Aorta (tissue), 5 donors: ENCODE data around the gene POLR3F. TPM values are rescaled to one million over a fixed set of nuclear protein-coding genes. Genes with fewer than 3 reads are reported as not detected.
"Not testable (repeated sequence)": the region's sequence is repeated elsewhere in the genome, so short reads cannot be mapped to it uniquely, and the experiment has no call there.

Experiments
- ATAC-seq: fragments of 200-7000 bp; cut with Tn5 transposase; one replicate; pipeline ENCODE4 v1.9.1; 2022; ENCODE audit warnings: moderate library complexity; ENCODE audit not compliant: low FRiP score
- DNase-seq, 2 donors: peaks; one replicate each; pipeline ENCODE4 v3.0.0-alpha.2; 2020
- H3K27ac ChIP-seq, 2 donors: one replicate each; pipeline ENCODE4 v1.5.1; 2013; ENCODE audit warnings: low read length in 2 of 2, mild to moderate bottlenecking in 2 of 2, moderate library complexity in 2 of 2, control low read depth in 1 of 2, inconsistent platforms in 1 of 2, low read depth in 1 of 2
- H3K27me3 ChIP-seq, 2 donors: one replicate each; pipeline ENCODE4 v1.6.1; 2013; ENCODE audit warnings: control low read depth in 1 of 2, low read length in 1 of 2, mild to moderate bottlenecking in 1 of 2, moderate library complexity in 1 of 2; ENCODE audit not compliant: insufficient read depth in 2 of 2, control insufficient read depth in 1 of 2
- H3K36me3 ChIP-seq, 2 donors: one replicate each; pipeline ENCODE4 v1.6.1; 2013; ENCODE audit warnings: control low read depth in 1 of 2, low read length in 1 of 2, mild to moderate bottlenecking in 1 of 2; ENCODE audit not compliant: insufficient read depth in 2 of 2, control insufficient read depth in 1 of 2
- H3K4me1 ChIP-seq, 2 donors: one replicate each; pipeline ENCODE4 v1.6.1; 2013; ENCODE audit warnings: low read length in 2 of 2, control low read depth in 1 of 2, mild to moderate bottlenecking in 1 of 2, moderate library complexity in 1 of 2; ENCODE audit not compliant: insufficient read depth in 2 of 2, control insufficient read depth in 1 of 2
- H3K4me3 ChIP-seq, 2 donors: one replicate each; pipeline ENCODE4 v1.5.1; 2013; ENCODE audit warnings: low read length in 2 of 2, control low read depth in 1 of 2, mild to moderate bottlenecking in 1 of 2
- H3K9me3 ChIP-seq: one replicate; pipeline ENCODE4 v1.6.1; 2013; ENCODE audit warnings: mild to moderate bottlenecking, low read length; ENCODE audit not compliant: control insufficient read depth
- WGBS, 2 donors: extraction: QIAGEN DNeasy Blood & Tissue Kit; methylation state at CpG; one replicate each; pipeline ENCODE4 v1.1.7; 2013; 5-methylcytosine and 5-hydroxymethylcytosine counted together
- intact Hi-C, 2 donors: fragments of 100-400 bp; cut with DNase I; formaldehyde crosslinking; loops; one replicate each; pipeline versions ENCODE4 v1.14.2 to v1.15.0; 2022
- polyA plus RNA-seq, 2 donors: library from polyadenylated mRNA; stranded (reverse); fragments of 200-250 nt; gene quantifications; one replicate each; pipeline ENCODE4 v1.2.3, GENCODE V29; 2013
- total RNA-seq, 2 donors: library from RNA; stranded (reverse); fragmentation: NEBNext Ultra II Directional; extraction: Animal tissue kit (Norgen Biotek cat#: 25700); gene quantifications; one replicate each; pipeline ENCODE4 v1.2.1, GENCODE V29; 2021
- donor health status: healthy with polysubstance abuse.
- donor health status: Bipolar disorder and iron deficiency.
- donor health status: DM: no; HTN: no; CAD: no.
- donor health status: DM: no; HTN: no; CAD: no.
- donor health status: DM: yes; HTN: yes; CAD: no.

The POLR3F gene
- total and polyA plus RNA-seq, 4 donors, result 5.6 to 20.4 (median 7.8) TPM

- DNase-seq, result no peak
- Histone ChIP-seq H3K4me1 (no peaks in the 10 kb centered on the region), H3K36me3 (peaks cover 0 to 3% of the 10 kb centered on the region in 2 donors), H3K27ac (no peak overlapping the region), H3K27me3 (no peaks in the 10 kb centered on the region), H3K9me3 (no peaks in the 10 kb centered on the region), H3K4me3 (no peak overlapping the region)
- 93% methylated on average over 7 of the region's 7 CpGs for WGBS, 2 donors
- ATAC-seq, result no peak
- intact Hi-C loops, result no loop called here
Observed at GRCh38 chr20:18513208-18513607, 46.0 kb downstream of the POLR3F start.

- intact Hi-C loops, result no loop called here
- 87 to 91% methylated on average over 5 of the region's 5 CpGs for WGBS, 2 donors
- ATAC-seq, result no peak
- Histone ChIP-seq H3K9me3 (no peaks in the 10 kb centered on the region), H3K36me3 (peaks cover 0 to 3% of the 10 kb centered on the region in 2 donors), H3K27ac (no peak overlapping the region), H3K4me3 (no peak overlapping the region), H3K27me3 (no peaks in the 10 kb centered on the region), H3K4me1 (no peaks in the 10 kb centered on the region)
- DNase-seq, result no peak
Observed at GRCh38 chr20:18514127-18514526, 46.9 kb downstream of the POLR3F start.

GRCh38 chr20:18515973-18516372 is 48.8 kb downstream of the POLR3F start:
- Histone ChIP-seq H3K27ac (no peak overlapping the region), H3K36me3 (peaks cover 0 to 3% of the 10 kb centered on the region in 2 donors), H3K27me3 (no peaks in the 10 kb centered on the region), H3K4me1 (no peaks in the 10 kb centered on the region), H3K9me3 (no peaks in the 10 kb centered on the region), H3K4me3 (no peak overlapping the region)
- ATAC-seq, result no peak
- DNase-seq, result no peak
- intact Hi-C loops, result no loop called here

- H3K27ac ChIP-seq, H3K4me3 ChIP-seq, ATAC-seq, H3K9me3 ChIP-seq, DNase-seq, intact Hi-C loops, H3K27me3 ChIP-seq, H3K36me3 ChIP-seq, H3K4me1 ChIP-seq: not testable (repeated sequence)
- 92 to 94% methylated on average over 9 of the region's 9 CpGs for WGBS, 2 donors
Observed at GRCh38 chr20:18522066-18522465, 54.9 kb downstream of the POLR3F start.

- Histone ChIP-seq H3K4me1 (no peaks in the 10 kb centered on the region), H3K9me3 (no peaks in the 10 kb centered on the region), H3K4me3 (no peak overlapping the region), H3K27ac (no peak overlapping the region), H3K27me3 (no peaks in the 10 kb centered on the region), H3K36me3 (peaks cover under 1 to 10% of the 10 kb centered on the region in 2 donors)
- DNase-seq, result no peak
- intact Hi-C loops, result no loop called here
- WGBS, 2 donors, result 84 to 87% methylated on average over 2 of the region's 2 CpGs
- no peak for ATAC-seq
Observed at GRCh38 chr20:18523066-18523465, 55.9 kb downstream of the POLR3F start.

GRCh38 chr20:18524646-18525045 is 57.5 kb downstream of the POLR3F start:
- no peaks in the 10 kb centered on the region for H3K4me1 ChIP-seq
- DNase-seq (no peak), ATAC-seq (no peak)
- peaks cover 9 to 13% of the 10 kb centered on the region in 2 donors for H3K36me3 ChIP-seq
- no peaks in the 10 kb centered on the region for H3K27me3 ChIP-seq
- no peaks in the 10 kb centered on the region for H3K9me3 ChIP-seq
- H3K27ac ChIP-seq, result no peak overlapping the region
- intact Hi-C loops, result no loop called here
- WGBS, 2 donors, result 92 to 94% methylated on average over 1 of the region's 1 CpG
- no peak overlapping the region for H3K4me3 ChIP-seq

GRCh38 chr20:18526761-18527160 is 59.6 kb downstream of the POLR3F start:
- WGBS, 2 donors, result 68 to 69% methylated on average over 14 of the region's 14 CpGs
- H3K4me3 ChIP-seq, H3K4me1 ChIP-seq, H3K27ac ChIP-seq, H3K9me3 ChIP-seq, ATAC-seq, DNase-seq, intact Hi-C loops, H3K27me3 ChIP-seq: not testable (repeated sequence)
- peaks cover 9 to 18% of the 10 kb centered on the region in 2 donors for H3K36me3 ChIP-seq

GRCh38 chr20:18527339-18527738 is 60.1 kb downstream of the POLR3F start:
- H3K36me3 ChIP-seq, result peaks cover 10 to 18% of the 10 kb centered on the region in 2 donors
- DNase-seq (no peak), ATAC-seq (no peak)
- intact Hi-C loops, result no loop called here
- 76 to 82% methylated on average over 2 of the region's 2 CpGs for WGBS, 2 donors
- H3K9me3 ChIP-seq, result no peaks in the 10 kb centered on the region
- H3K4me1 ChIP-seq, result no peaks in the 10 kb centered on the region
- H3K4me3 ChIP-seq, result no peak overlapping the region
- H3K27ac ChIP-seq, result no peak overlapping the region
- H3K27me3 ChIP-seq, result no peaks in the 10 kb centered on the region

- Histone ChIP-seq H3K4me1 (no peaks in the 10 kb centered on the region), H3K27ac (no peak overlapping the region), H3K36me3 (peaks cover 14 to 21% of the 10 kb centered on the region in 2 donors), H3K9me3 (no peaks in the 10 kb centered on the region), H3K27me3 (no peaks in the 10 kb centered on the region), H3K4me3 (no peak overlapping the region)
- DNase-seq (no peak), ATAC-seq (no peak)
- intact Hi-C loops, result no loop called here
- WGBS, 2 donors, result 95 to 100% methylated on average over 2 of the region's 2 CpGs
Observed at GRCh38 chr20:18527836-18528235, 60.6 kb downstream of the POLR3F start.
